Lower lobe of right lung (tissue), 2 donors: ENCODE measurements around the gene SH2B3. TPM values are rescaled to one million over a fixed set of nuclear protein-coding genes. Genes with fewer than 3 reads are reported as not detected.
A peak's percentile ranks its signal among the peaks of the same experiment; 100 is the strongest.
"Not testable (repeated sequence)": the region's sequence is repeated elsewhere in the genome, so short reads cannot be mapped to it uniquely, and the experiment has no call there.

ENCODE experiments used
- ATAC-seq, 2 donors: fragments of 200-7000 bp; cut with Tn5 transposase; one replicate each; pipeline ENCODE4 v1.9.1; 2020 to 2022; ENCODE audit warnings: mild to moderate bottlenecking in 2 of 2, moderate library complexity in 2 of 2
- DNase-seq: peaks from one replicate; pipeline ENCODE4 v3.0.0-alpha.2; 2020
- H3K27ac ChIP-seq: fragments of 200-600 bp; one replicate; pipeline ENCODE4 v1.8.0; 2022
- H3K27me3 ChIP-seq: fragments of 200-600 bp; one replicate; pipeline ENCODE4 v1.8.0; 2022; ENCODE audit warnings: low read depth
- H3K36me3 ChIP-seq: fragments of 200-600 bp; one replicate; pipeline ENCODE4 v1.8.0; 2022; ENCODE audit warnings: mild to moderate bottlenecking
- H3K4me1 ChIP-seq: fragments of 200-600 bp; one replicate; pipeline ENCODE4 v1.8.0; 2022
- H3K4me3 ChIP-seq: fragments of 200-600 bp; one replicate; pipeline ENCODE4 v1.8.0; 2022; ENCODE audit warnings: mild to moderate bottlenecking
- H3K9me3 ChIP-seq: fragments of 200-600 bp; one replicate; pipeline ENCODE4 v1.8.0; 2022
- CTCF ChIP-seq: fragments of 200-600 bp; IDR thresholded peaks from one replicate; pipeline ENCODE4 v1.8.0; 2022; ENCODE audit warnings: antibody characterized with exemption, mild to moderate bottlenecking
- intact Hi-C: fragments of 100-400 bp; cut with DNase I; formaldehyde crosslinking; loops from one replicate; pipeline ENCODE4 v1.11.0; 2022
- total RNA-seq: library from RNA; stranded (reverse); fragmentation: NEBNext Ultra II Directional; extraction: Animal tissue kit (Norgen Biotek cat#: 25700); gene quantifications from one replicate; pipeline ENCODE4 v1.2.1, GENCODE V29; 2021
- donor health status: DM: no; HTN: yes; CAD: no; lungs with severe emphysema.

SH2B3 gene
- total RNA-seq, 1 donor from 2014 or later = 49.5 TPM

- Histone ChIP-seq H3K36me3 (no peaks in the 10 kb centered on the region), H3K4me3 (no peak overlapping the region), H3K27me3 (no peaks in the 10 kb centered on the region), H3K9me3 (no peaks in the 10 kb centered on the region), H3K4me1 (no peaks in the 10 kb centered on the region), H3K27ac (no peak overlapping the region)
- intact Hi-C loops = loop anchor here (10.0 kb wide), 1 partner anchor 65 kb away; no protein-coding TSS in a partner anchor
- TF ChIP-seq CTCF = no peak
- peak in 1 of 2 donors; percentile 6 for ATAC-seq
- DNase-seq = no peak
Measured at GRCh38 chr12:111389635-111390034, 16.1 kb upstream of the SH2B3 start.

- no peaks in the 10 kb centered on the region for H3K9me3 ChIP-seq
- no peaks in the 10 kb centered on the region for H3K4me1 ChIP-seq
- no peaks in the 10 kb centered on the region for H3K36me3 ChIP-seq
- no peak overlapping the region for H3K27ac ChIP-seq
- no peaks in the 10 kb centered on the region for H3K27me3 ChIP-seq
- no peak overlapping the region for H3K4me3 ChIP-seq
- intact Hi-C loops = loop anchor here (10.0 kb wide), 1 partner anchor 64 kb away; no protein-coding TSS in a partner anchor
- no peak for DNase-seq
- no peak for ATAC-seq
- no peak for TF ChIP-seq CTCF
Measured at GRCh38 chr12:111390910-111391309, 14.8 kb upstream of the SH2B3 start.

- Histone ChIP-seq H3K4me1 (peaks cover 23% of the 10 kb centered on the region), H3K27ac (peak overlapping the region; percentile 62), H3K9me3 (no peaks in the 10 kb centered on the region), H3K36me3 (no peaks in the 10 kb centered on the region), H3K4me3 (no peak overlapping the region), H3K27me3 (no peaks in the 10 kb centered on the region)
- intact Hi-C loops = loop anchor here (10.0 kb wide), 1 partner anchor 61 kb away; no protein-coding TSS in a partner anchor
- no peak for TF ChIP-seq CTCF
- DNase-seq (peak; percentile 89), ATAC-seq (peak; percentile 79 to 86)
Measured at GRCh38 chr12:111393700-111394300, 11.9 kb upstream of the SH2B3 start.

- Histone ChIP-seq H3K4me1 (peaks cover 29% of the 10 kb centered on the region), H3K27ac (no peak overlapping the region), H3K27me3 (no peaks in the 10 kb centered on the region), H3K9me3 (no peaks in the 10 kb centered on the region), H3K4me3 (no peak overlapping the region), H3K36me3 (no peaks in the 10 kb centered on the region)
- no peak for ATAC-seq
- intact Hi-C loops = loop anchor here (10.0 kb wide), 1 partner anchor 60 kb away; no protein-coding TSS in a partner anchor
- DNase-seq = no peak
- TF ChIP-seq CTCF = no peak
Measured at GRCh38 chr12:111394480-111394879, 11.2 kb upstream of the SH2B3 start.

- no peak for ATAC-seq
- intact Hi-C loops = loop anchor here (10.0 kb wide), 1 partner anchor 59 kb away; no protein-coding TSS in a partner anchor
Measured at GRCh38 chr12:111395336-111396187, 10.2 kb upstream of the SH2B3 start.

GRCh38 chr12:111396271-111396670 lies 9.5 kb upstream of the SH2B3 start:
- Histone ChIP-seq H3K4me1 (peaks cover 30% of the 10 kb centered on the region), H3K27ac (peak overlapping the region; percentile 54)
- H3K27me3 ChIP-seq, ATAC-seq, H3K9me3 ChIP-seq, DNase-seq, H3K4me3 ChIP-seq, H3K36me3 ChIP-seq: not testable (repeated sequence)
- intact Hi-C loops = loop anchor here (10.0 kb wide), 1 partner anchor 59 kb away; no protein-coding TSS in a partner anchor

More at GRCh38 chr12:111395336-111396187, 10.2 kb upstream of the SH2B3 start:
- Histone ChIP-seq H3K27me3 (no peaks in the 10 kb centered on the region), H3K4me1 (peaks cover 30% of the 10 kb centered on the region), H3K9me3 (no peaks in the 10 kb centered on the region), H3K36me3 (no peaks in the 10 kb centered on the region), H3K4me3 (no peak overlapping the region), H3K27ac (no peak overlapping the region)
- no peak for DNase-seq
- TF ChIP-seq CTCF = no peak
